ENCODE measurements around the gene MT1A. TPM values are rescaled to one million over a fixed set of nuclear protein-coding genes. Genes with fewer than 3 reads are reported as not detected.

Gene MT1A
- polyA plus RNA-seq, 1 donor from 2014 or later = not detected

- peaks cover 68% of the 10 kb centered on the region for H3K27me3 ChIP-seq (ENCODE audit: insufficient read depth, low read depth, low read length)
- no peaks in the 10 kb centered on the region for H3K79me2 ChIP-seq (replicated peaks; ENCODE audit: insufficient read depth, low read length)
- no peaks in the 10 kb centered on the region for H4K20me1 ChIP-seq (ENCODE audit: insufficient read depth)
- peak overlapping the region; percentile 25 for H3K4me3 ChIP-seq (ENCODE audit: low read length)
- no peaks in the 10 kb centered on the region for H3K9me2 ChIP-seq (ENCODE audit: insufficient read depth, low read length)
- no peak overlapping the region for H3K9ac ChIP-seq (ENCODE audit: low read length)
- H3F3A ChIP-seq (ENCODE audit: insufficient read depth, low read length, poor library complexity, severe bottlenecking) = no peaks in the 10 kb centered on the region
- no peaks in the 10 kb centered on the region for H3K36me3 ChIP-seq (ENCODE audit: insufficient read depth, low read length)
- no peak for TF ChIP-seq RAD21 (conservative IDR thresholded peaks at IDR 0.05)
- TF ChIP-seq TAF1 (IDR thresholded peaks at IDR 0.05; ENCODE audit: low read depth) = no peak
- TF ChIP-seq CTCF (IDR thresholded peaks at IDR 0.05; ENCODE audit: poor library complexity, severe bottlenecking) = no peak
- no peak for TF ChIP-seq REST (IDR thresholded peaks at IDR 0.05; ENCODE audit: borderline replicate concordance)
- no peak for TF ChIP-seq EZH2 (IDR thresholded peaks at IDR 0.05; ENCODE audit: borderline replicate concordance, insufficient read depth, low read length, poor library complexity, severe bottlenecking)
- no peak for TF ChIP-seq MXI1 (conservative IDR thresholded peaks at IDR 0.05; ENCODE audit: poor library complexity, severe bottlenecking)
- no peak for TF ChIP-seq SMC3 (conservative IDR thresholded peaks at IDR 0.05; ENCODE audit: poor library complexity)
- TF ChIP-seq POLR2AphosphoS5 (IDR thresholded peaks at IDR 0.05) = no peak
- no peak for TF ChIP-seq EP300 (conservative IDR thresholded peaks at IDR 0.05; ENCODE audit: poor library complexity, severe bottlenecking)
- no peak overlapping the region for H3K27ac ChIP-seq (ENCODE audit: low read length)
- H2AFZ ChIP-seq (ENCODE audit: low read depth, low read length) = no peak overlapping the region
- H3K4me2 ChIP-seq (ENCODE audit: low read length) = no peak overlapping the region
- H3K9me3 ChIP-seq (ENCODE audit: low read length) = no peaks in the 10 kb centered on the region
These were observed 37.3 kb downstream of the MT1A start for GRCh38 chr16:56675685-56676210.

GRCh38 chr16:56677474-56677873, 39.0 kb downstream of the MT1A start:
- no peaks in the 10 kb centered on the region for H3F3A ChIP-seq (ENCODE audit: insufficient read depth, low read length, poor library complexity, severe bottlenecking)
- TF ChIP-seq RAD21 (conservative IDR thresholded peaks at IDR 0.05) = no peak
- no peak for TF ChIP-seq REST (IDR thresholded peaks at IDR 0.05; ENCODE audit: borderline replicate concordance)
- TF ChIP-seq MXI1 (conservative IDR thresholded peaks at IDR 0.05; ENCODE audit: poor library complexity, severe bottlenecking) = no peak
- no peak for TF ChIP-seq EZH2 (IDR thresholded peaks at IDR 0.05; ENCODE audit: borderline replicate concordance, insufficient read depth, low read length, poor library complexity, severe bottlenecking)
- no peak for TF ChIP-seq TAF1 (IDR thresholded peaks at IDR 0.05; ENCODE audit: low read depth)
- no peak for TF ChIP-seq SMC3 (conservative IDR thresholded peaks at IDR 0.05; ENCODE audit: poor library complexity)
- no peak for TF ChIP-seq CTCF (IDR thresholded peaks at IDR 0.05; ENCODE audit: poor library complexity, severe bottlenecking)
- no peak for TF ChIP-seq POLR2AphosphoS5 (IDR thresholded peaks at IDR 0.05)
- TF ChIP-seq EP300 (conservative IDR thresholded peaks at IDR 0.05; ENCODE audit: poor library complexity, severe bottlenecking) = no peak
- no peak overlapping the region for H2AFZ ChIP-seq (ENCODE audit: low read depth, low read length)
- no peaks in the 10 kb centered on the region for H3K36me3 ChIP-seq (ENCODE audit: insufficient read depth, low read length)
- H3K27ac ChIP-seq (ENCODE audit: low read length) = no peak overlapping the region
- no peaks in the 10 kb centered on the region for H4K20me1 ChIP-seq (ENCODE audit: insufficient read depth)
- H3K9me3 ChIP-seq (ENCODE audit: low read length) = no peaks in the 10 kb centered on the region
- no peaks in the 10 kb centered on the region for H3K79me2 ChIP-seq (replicated peaks; ENCODE audit: insufficient read depth, low read length)
- no peak overlapping the region for H3K4me2 ChIP-seq (ENCODE audit: low read length)
- H3K4me3 ChIP-seq (ENCODE audit: low read length) = no peak overlapping the region
- H3K27me3 ChIP-seq (ENCODE audit: insufficient read depth, low read depth, low read length) = peaks cover 61% of the 10 kb centered on the region
- H3K9ac ChIP-seq (ENCODE audit: low read length) = no peak overlapping the region
- H3K9me2 ChIP-seq (ENCODE audit: insufficient read depth, low read length) = no peaks in the 10 kb centered on the region
